IPS-18c (cell line): ENCODE data around the gene MCOLN3.

ENCODE experiments used
- H3K4me3 ChIP-seq: 2 replicates; pipeline ENCODE4 v1.7.0; 2013; ENCODE audit warnings: low read depth, mild to moderate bottlenecking, low read length, moderate library complexity; ENCODE audit not compliant: insufficient read depth
- H3K9me3 ChIP-seq: one replicate; pipeline ENCODE4 v1.6.1; 2013; ENCODE audit warnings: mild to moderate bottlenecking, low read length, moderate library complexity; ENCODE audit not compliant: control insufficient read depth, insufficient read depth

MCOLN3 gene

DNA sequence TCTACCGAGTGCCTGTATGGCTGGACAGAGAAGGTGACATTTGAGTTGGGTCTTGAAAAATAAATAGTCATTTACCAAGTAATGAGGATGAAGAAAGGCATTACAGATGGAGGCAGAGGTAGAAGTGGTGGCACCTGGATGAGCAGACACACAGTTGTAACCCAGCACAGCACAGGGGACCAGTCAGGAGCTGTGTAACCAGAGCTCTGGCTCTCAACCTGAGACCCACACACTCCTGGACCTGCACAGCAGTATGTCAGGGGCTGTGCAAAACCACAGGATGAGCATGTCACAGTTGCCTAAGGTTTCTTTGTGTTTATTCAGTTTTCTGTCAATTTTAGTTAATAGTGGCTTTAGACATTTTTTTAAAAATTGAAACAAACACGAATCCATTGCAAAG is 11.3 kb upstream of the MCOLN3 start:
- Histone ChIP-seq H3K9me3 (no peaks in the 10 kb centered on the region), H3K4me3 (no peak overlapping the region)

DNA sequence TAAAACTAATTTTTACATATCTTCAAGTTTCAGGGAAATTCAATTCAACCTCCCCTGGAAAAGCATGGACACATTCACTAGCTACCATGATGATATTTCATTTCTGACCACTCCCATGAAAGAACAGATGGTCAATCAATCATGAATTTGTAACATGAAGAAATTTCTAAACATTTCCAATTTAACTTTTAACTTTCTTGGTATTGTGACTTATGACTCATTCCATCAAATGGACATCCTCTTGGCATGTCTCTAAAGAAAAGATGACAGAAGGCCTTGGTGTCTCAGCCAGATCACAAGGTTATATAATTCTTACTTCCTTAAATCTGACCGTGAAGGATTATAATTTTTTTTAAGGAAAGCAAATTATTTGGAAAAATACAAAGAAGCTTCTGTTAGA is 10.5 kb upstream of the MCOLN3 start:
- no peak overlapping the region for H3K4me3 ChIP-seq
- H3K9me3 ChIP-seq = no peaks in the 10 kb centered on the region

DNA sequence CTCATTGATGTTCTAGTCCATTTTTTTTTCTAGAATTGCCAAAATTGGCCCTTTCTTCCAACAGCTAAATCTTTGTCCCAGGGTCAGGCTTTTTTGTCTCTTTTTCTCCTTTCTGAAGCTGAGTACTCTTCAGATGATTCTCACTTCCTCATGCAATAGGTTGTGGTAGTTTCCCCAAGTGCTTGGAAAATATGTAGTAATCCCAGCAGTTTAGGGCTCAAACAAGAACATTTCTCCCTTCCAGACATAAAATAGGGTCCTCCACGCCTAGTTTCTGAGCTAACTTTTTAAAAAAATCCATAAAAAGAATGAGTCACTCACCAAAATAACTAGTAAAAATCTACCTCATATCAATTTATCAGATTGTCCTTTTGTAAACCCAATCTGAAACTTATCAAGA is 10.0 kb upstream of the MCOLN3 start:
- Histone ChIP-seq H3K9me3 (no peaks in the 10 kb centered on the region), H3K4me3 (no peak overlapping the region)

GRCh38 chr1:85054664-85055063 is 6.4 kb upstream of the MCOLN3 start:
- H3K4me3 ChIP-seq = no peak overlapping the region
- H3K9me3 ChIP-seq = no peaks in the 10 kb centered on the region

GRCh38 chr1:85049735-85050166 is 1.5 kb upstream of the MCOLN3 start:
- peak overlapping the region; percentile 29; the same call in 1 of the 2 replicates for H3K4me3 ChIP-seq
- H3K9me3 ChIP-seq = no peaks in the 10 kb centered on the region

GRCh38 chr1:85047472-85048295 is 616 bp downstream of the MCOLN3 start:
- H3K4me3 ChIP-seq = peak overlapping the region; percentile 65

DNA sequence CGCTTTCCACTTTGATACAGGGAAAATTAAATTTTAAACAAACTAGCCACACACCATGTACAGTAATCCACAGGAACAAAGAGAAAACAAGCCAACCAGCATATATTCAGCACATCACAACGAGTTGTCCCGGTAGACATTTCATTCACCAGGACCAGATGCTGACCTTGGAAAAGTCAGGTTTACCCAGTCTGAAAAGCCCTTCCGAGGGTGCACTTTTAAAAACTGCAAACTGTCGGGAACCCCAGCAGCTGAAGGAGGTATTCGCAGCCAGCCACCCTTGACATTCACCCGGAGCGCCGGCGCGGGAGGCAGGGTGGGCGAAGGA is 1.2 kb downstream of the MCOLN3 start:
- Histone ChIP-seq H3K4me3 (peak overlapping the region; percentile 65; the same call in 1 of the 2 replicates), H3K9me3 (no peaks in the 10 kb centered on the region)

More at GRCh38 chr1:85047472-85048295, 616 bp downstream of the MCOLN3 start:
- H3K9me3 ChIP-seq = no peaks in the 10 kb centered on the region

DNA sequence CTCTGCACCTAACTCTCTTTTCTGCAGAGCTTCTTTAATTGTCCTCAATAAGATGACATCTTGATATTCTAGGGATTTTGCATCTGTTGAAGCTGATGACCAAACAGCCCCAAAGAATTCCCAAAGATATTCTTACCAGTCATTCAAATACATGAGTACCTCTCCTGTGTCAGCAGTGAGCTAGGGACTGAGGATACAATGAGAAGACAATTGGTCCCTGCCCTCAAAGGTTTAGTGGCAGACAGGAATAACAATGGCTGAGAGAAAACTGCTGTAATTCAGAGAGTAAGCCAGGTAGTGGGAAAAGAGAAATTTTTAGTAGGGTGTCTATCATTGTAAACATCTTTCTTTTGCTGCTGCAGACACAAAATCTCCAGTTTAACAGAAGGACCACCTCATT is 5.9 kb downstream of the MCOLN3 start:
- Histone ChIP-seq H3K4me3 (no peak overlapping the region), H3K9me3 (no peaks in the 10 kb centered on the region)

GRCh38 chr1:85041793-85042192 is 6.5 kb downstream of the MCOLN3 start:
- H3K9me3 ChIP-seq = no peaks in the 10 kb centered on the region

DNA sequence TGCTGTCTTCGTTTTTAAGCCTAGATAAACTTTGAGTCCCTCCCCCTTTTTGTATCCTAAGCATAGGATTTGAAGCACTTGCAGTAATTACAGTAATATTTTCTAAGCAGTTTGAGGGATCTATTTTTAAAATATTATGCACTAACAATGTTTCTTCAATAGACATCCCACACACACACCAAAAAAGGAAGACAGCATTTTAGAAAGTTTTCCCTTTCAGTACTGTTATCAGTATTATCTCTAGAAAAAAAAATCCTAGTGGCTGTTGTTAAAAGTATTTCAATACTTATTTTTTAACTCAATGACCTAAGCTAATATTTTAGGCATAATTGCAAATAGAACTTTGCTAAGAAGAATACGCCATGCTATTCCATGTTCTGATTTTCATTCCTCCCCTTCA is 15.1 kb downstream of the MCOLN3 start:
- no peak overlapping the region for H3K4me3 ChIP-seq
- no peaks in the 10 kb centered on the region for H3K9me3 ChIP-seq

More at GRCh38 chr1:85041793-85042192, 6.5 kb downstream of the MCOLN3 start:
- no peak overlapping the region for H3K4me3 ChIP-seq

- Histone ChIP-seq H3K4me3 (no peak overlapping the region), H3K9me3 (no peaks in the 10 kb centered on the region)
Measured at GRCh38 chr1:85030536-85030935, 17.8 kb downstream of the MCOLN3 start.

- Histone ChIP-seq H3K4me3 (no peak overlapping the region), H3K9me3 (no peaks in the 10 kb centered on the region)
Measured at GRCh38 chr1:85028151-85028550, 20.1 kb downstream of the MCOLN3 start.

DNA sequence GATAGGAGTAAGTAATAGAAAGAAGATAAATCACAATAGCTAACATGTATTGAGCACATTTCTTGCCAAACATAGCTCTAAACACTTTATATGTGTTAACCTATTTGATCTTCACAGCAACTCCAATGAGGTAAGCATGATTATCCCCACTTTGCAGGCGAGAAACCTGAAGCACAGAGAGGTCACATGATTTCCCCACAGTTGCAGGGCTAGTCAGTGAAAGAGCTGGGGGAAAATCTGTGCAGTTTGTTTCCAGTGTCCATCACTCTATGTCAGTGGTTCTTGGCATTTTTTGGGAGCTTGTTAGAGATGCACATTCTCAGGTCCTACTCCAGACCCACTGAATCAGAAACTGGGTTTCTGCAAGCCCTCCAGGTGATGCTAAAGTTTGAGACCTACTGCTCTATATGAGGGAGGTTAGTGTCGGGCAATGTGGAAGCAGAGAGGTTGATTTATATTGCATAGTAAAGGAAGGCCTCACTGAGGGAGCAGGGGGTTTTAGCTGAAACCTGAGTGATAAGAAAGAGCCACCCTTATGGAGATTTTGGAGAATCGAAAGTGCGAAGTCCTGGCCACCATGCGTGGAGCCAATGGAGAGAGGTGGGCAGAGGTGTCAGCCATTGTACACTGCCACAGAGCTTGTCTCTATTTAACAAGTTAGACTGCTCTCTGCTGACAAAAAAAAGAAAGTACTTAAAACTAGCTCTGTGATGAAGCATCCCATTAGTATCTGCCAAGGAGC is 20.9 kb downstream of the MCOLN3 start:
- no peak overlapping the region for H3K4me3 ChIP-seq
- H3K9me3 ChIP-seq = no peaks in the 10 kb centered on the region

DNA sequence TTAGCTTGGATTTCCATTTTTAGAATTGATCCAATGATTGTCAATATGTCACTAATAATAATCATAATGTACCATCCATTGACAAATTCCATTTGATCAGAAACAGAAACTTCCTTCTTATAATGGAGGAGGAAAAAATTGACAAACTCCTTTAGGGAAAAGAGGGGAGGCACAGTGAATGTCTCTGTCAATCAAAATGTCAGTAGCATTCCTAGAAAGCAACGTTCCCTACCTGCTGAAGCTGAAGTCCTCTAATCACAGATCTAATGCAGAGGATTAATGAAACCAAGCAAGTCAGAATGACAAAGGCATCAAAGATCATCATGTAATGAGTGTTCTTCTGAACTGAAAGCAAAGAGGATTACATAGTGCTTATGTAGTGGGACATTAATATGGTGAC is 22.4 kb downstream of the MCOLN3 start:
- no peak overlapping the region for H3K4me3 ChIP-seq
- H3K9me3 ChIP-seq = no peaks in the 10 kb centered on the region

DNA sequence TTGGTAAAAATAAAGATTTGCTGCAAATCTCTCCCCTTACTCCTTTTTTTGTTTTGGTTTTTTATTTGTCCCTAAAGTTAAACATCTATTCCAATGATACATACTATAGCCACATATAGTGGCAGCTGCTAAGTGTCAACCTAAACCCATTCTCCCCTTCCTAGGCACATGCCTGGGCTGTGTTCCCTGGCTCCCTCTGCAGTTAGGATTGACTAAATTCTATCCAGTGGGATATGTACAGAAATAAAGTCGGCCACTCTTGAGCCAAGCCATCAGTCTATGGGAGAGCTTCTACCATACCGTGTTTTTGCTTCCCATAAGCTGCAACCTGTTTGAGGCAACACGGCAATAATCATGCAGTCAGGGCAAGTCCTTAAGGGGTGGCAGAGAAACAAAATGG is 23.6 kb downstream of the MCOLN3 start:
- H3K4me3 ChIP-seq = no peak overlapping the region

GRCh38 chr1:85022700-85023099 is 25.6 kb downstream of the MCOLN3 start:
- no peaks in the 10 kb centered on the region for H3K9me3 ChIP-seq

More for the DNA sequence above, 23.6 kb downstream of the MCOLN3 start:
- H3K9me3 ChIP-seq = no peaks in the 10 kb centered on the region

DNA sequence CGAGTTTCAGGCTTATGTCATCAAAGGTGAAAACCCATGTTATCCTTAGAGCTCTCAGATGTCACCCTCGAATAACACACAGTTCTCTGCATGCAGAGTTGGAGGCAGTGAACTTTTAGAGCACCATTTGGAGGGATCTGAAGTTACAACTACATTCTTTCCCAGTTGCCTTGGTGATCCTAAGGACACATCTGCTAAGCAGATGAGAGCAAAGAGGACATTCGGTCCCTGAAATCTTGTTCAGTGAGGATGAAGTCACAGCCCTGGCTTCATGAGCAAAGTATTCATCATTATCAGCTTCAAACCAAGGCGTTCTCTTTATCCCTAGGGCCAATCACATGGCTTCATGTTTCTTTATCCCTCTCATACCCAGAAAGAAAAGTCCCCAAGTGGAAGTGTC is 28.3 kb downstream of the MCOLN3 start:
- no peak overlapping the region for H3K4me3 ChIP-seq

More at GRCh38 chr1:85022700-85023099, 25.6 kb downstream of the MCOLN3 start:
- H3K4me3 ChIP-seq = no peak overlapping the region

DNA sequence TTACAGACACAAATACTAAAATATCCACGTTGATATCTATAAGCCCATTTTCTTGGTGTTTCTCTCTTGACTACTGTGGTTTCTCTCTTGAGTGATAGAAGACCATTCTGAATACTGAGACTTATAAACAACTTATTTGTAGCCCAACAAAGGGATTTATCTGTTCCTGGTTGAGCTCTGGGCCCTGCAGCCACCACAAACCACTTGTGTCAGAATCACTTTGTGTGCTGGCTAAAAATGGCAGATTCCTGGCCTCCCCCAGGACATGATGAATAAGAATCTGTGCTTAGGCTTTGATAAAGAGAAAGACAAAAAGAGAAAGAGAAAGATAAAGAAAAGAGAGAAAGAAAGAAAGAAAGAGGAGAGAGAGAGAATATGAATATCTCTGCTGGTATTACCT is 32.5 kb downstream of the MCOLN3 start:
- no peaks in the 10 kb centered on the region for H3K9me3 ChIP-seq
- H3K4me3 ChIP-seq = no peak overlapping the region

More for the DNA sequence above, 28.3 kb downstream of the MCOLN3 start:
- no peaks in the 10 kb centered on the region for H3K9me3 ChIP-seq
